GM19324 (cell line): ENCODE data around the gene DEPP1.
A peak's percentile ranks its signal among the peaks of the same experiment; 100 is the strongest.

Experiments
- ATAC-seq: cut with Tn5 transposase; IDR thresholded peaks from one replicate; pipeline ENCODE4 v1.9.1; 2021; ENCODE audit warnings: mild to moderate bottlenecking, moderate library complexity; ENCODE audit not compliant: unreplicated experiment, low FRiP score

DEPP1 gene

DNA sequence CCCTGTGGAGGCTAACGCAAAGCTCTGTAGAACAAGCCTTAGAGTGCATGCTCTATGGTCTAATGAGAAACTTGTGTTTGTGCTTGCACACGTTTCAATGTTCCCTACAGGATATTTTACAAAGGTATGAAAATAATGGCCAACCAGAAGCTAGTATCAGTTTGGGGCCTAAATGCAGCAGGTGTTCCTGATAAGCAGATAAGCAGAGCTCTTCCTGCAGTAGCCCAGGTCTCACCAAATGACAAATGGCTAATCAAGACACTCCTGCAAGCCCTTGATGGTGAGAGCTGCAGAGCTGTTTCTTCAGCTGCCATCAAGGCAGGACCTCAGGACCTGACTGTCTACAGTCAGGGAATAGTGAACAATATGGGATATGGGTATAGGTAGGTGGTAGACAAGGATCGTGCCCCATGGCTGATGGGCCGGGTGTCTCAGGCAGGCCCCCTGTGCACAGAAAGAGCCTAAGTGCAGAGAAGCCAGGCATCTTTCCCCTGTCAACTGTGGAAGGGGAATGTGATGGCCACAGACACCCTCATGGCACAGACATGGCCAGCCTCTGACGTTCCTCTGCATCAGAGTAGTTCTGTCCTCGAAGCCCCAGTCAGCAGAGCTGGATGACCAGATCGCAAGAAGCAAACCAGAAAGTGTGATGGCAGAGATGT is 42.2 kb downstream of the DEPP1 start:
- no peak for ATAC-seq

DNA sequence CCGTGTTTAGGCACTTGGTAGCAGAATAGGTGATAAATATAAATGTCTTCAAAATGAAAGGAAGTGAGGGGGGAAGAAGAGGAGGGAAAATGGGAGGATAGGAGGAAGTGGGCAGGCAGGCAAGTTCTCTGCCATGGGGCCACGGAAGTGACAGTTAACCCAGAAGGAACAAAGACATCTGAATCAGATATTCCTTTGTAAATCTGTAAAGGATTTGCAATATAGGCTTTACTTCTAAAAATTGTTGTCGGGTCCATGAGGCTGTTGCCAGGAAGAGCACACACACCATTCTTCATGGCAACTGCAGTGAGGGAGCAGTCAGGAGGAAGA is 42.7 kb downstream of the DEPP1 start:
- no peak for ATAC-seq

DNA sequence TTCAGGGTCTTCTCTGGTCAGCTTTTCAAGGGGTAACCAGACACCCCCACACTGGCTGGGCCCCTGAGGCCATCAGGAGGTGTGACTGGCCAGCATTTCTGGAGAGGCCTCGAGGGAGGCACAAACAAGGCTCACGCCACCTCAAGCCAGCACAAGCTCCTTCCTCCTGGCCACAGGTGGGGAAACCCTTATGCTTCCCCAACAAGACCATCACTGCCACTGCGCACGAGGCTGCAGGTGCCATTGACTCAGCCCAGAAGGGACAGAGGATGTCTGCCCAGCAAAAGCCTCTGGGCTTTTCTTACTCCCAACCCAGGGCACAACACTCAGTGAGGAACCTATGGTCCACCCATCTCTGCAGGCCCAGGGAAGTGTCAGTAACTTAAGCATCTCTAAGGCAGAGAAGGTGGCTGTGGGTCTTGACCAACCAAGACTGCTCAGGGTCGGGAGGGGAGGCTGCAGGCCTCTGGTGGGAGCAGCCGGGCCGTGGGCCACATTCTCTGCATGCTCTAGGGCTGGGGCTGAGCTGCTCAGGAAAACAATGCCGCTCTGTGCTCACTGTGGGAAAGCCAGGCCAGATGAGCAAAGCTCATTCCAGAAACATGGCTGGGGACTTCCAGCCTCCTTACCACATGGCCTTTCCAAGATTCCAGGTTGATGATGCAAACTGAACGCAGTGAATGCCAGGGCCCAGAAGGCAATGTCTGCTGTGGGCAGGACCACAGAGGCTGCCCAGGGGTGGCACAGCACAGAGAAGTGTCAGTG is 43.2 kb downstream of the DEPP1 start:
- no peak for ATAC-seq

GRCh38 chr10:44934416-44935200 is 44.0 kb downstream of the DEPP1 start:
- ATAC-seq: no peak

DNA sequence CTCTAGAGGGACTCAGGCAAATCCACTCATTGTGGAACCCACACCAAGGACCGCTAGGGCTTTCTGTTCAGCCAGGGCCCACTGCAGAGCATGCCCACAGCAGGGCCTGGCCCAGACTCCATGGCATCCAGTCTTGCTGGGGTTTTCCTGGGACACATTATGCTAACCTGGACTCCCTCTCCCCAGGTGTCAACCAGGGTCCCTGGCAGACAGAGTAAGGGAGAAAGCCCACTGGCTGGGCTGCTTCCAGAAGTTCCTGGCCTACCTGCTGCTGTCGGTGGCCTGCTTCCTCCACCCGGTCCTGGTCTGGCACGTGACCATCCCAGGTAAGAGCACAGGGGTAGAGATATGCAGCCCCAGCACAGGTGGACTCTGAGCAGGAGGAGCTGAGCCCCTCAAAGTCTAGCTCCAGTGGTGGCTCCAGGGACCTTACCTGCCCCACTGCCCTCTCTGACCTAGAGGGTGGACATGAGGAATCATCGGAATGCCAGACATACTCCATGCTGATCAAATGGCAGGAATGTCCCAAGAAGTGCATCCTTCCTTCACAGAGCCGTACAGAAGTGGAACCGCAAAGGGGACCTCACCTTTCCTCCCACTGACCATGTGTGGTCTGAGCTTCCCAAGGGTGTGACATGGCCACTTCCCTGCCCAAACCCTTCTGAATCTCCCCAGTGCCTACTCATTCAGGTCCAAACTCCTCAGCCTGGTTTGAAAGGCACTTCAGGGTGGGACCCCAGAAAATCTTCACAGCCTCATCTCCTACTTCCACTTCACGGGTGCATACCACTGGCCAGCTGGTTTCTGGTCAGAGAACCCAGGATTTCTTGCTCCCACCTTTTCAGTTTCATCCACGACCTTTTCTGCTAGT is 44.9 kb downstream of the DEPP1 start:
- ATAC-seq: no peak

DNA sequence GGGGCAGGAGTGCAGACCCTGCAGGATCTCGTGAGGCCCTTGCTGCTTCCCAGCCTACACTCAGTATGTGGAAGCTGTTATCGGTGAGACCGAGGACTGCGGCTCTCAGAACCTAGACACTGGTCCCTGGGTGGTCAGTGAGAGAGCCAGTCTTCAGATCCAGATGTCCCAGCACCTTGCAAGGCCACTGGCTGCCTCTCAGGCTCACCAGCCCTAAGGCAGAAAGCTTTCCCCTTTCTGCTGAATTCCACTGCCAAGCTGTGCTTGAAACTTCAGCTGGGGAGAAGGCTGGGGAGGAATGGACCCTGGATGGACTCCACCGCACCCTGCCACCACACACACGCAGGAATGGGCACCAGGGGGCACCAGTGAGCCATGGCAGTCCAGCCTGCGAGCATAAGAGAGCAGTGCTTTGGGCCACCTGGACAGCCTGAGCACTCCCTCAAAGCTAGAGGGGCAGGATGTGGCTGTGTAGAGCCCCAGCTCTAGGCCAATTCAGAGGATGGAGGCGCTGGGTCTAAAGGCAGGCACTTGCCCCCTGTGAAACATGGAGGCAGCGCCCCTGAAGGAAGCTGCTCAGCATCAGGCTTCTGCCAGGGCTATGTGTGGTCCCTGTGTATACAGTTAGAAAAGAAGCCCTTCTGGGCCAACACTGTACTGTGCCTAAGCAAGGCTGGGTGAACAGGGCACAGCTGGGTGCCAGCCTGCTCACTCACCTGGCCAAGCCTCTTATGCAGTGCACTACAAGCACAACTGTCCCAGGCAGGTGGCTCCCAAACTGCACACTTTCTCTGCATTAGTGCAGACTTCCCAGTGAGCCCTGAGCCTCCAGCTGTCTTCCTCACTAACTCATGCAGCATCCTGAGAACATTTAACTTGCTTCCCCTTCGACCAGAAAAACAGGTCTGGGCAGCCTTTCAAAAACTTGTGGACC is 45.8 kb downstream of the DEPP1 start:
- ATAC-seq: peak; percentile 91

DNA sequence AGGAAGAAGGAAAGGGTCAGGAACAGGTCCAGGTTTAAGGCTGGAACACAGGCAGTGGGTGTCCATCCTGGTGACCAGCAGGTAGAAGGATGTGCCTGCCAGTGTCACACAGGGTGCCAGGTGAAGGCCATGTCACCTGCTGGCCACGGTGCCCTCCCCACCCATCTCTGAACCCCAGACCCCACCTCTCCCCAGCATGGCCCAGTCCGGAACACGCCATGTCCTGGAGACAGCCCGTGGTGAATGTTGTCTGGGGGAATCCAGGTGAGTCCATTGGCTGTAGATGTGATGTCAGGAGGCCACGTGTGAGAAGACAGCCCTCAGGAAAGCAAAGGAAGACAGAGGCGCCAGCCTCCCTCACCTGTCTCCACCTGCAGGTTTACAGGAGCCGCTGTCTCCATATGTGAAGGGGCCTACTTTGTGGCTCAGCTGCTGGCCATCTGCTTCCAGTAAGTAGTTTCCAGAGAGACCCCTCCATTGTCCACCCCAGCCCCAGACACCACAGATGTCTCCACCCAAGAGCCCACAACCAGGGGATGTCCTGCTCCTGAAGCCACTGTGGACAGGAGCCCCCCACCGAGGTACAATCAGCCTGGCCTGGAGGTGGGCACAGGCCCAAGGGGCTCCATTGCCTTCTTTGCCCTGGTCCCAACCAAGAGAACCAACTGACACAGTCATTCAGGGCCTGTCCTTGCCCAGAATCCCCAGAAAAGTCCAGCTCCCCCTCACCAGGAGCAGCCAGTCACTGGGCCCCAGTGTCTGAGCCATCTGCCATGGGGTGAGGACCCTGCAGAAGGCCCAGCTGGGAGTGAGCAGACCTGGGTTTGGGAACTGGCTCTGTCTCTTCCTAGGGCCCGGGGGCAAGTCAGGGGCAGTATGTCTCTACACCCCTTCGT is 46.7 kb downstream of the DEPP1 start:
- no peak for ATAC-seq

GRCh38 chr10:44930904-44931620 is 47.5 kb downstream of the DEPP1 start:
- ATAC-seq: no peak

GRCh38 chr10:44929356-44930255 is 49.0 kb downstream of the DEPP1 start:
- ATAC-seq: no peak

DNA sequence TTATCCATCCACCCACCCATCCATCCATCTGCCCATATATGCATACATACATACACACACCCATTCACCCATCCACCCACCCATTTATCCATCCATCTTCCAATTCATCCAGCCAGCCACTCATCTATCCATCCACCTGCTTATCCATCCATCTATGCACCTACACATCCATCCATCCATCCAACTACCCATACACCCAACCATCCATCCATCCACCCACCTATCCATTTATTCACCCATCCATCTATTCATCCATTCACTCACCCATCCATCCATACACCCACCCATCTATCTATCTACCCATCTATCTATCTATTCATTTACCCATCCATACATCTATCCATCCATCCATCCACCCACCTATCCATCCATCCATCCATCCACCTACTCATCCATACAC is 50.1 kb downstream of the DEPP1 start:
- no peak for ATAC-seq

- ATAC-seq: no peak
Observed at GRCh38 chr10:44927352-44927751, 51.3 kb downstream of the DEPP1 start.

DNA sequence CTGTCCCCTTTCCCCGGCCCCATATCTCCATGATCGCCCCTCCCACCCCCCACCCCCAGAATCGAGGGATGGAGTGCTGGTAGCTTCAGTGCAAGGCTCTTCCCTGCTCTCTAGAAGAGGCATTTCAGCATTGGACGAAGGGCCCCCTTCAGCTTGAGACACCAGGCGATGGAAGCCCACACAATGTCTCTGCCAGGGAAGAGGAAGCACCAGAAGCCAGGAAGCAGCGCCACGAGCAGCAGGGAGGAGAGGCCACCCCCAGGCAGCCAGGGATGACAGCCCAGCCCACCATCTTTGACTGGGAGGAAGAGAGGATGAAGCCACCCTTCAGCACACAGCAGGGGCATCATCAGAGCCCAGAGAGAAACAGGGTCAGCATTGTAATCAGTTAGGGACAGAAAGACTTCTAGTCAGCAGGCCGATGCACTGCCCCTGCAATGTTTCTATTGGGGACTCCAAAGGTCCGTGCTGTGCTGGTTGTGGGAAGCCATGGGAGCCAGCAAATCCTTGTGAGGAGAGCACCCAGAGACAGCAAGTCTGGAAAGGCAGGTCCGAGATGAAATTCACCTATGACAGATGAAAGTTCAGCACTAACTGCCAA is 51.8 kb downstream of the DEPP1 start:
- ATAC-seq: no peak
